ENCODE data around the gene EIF4B. TPM values are rescaled to one million over a fixed set of nuclear protein-coding genes. Genes with fewer than 3 reads are reported as not detected.

EIF4B gene
- total and polyA plus RNA-seq, 2 of the 13 experiments (the other 11 are each of a cell fraction or from before 2014, with no cell fraction given) = 416 to 548 TPM

DNA sequence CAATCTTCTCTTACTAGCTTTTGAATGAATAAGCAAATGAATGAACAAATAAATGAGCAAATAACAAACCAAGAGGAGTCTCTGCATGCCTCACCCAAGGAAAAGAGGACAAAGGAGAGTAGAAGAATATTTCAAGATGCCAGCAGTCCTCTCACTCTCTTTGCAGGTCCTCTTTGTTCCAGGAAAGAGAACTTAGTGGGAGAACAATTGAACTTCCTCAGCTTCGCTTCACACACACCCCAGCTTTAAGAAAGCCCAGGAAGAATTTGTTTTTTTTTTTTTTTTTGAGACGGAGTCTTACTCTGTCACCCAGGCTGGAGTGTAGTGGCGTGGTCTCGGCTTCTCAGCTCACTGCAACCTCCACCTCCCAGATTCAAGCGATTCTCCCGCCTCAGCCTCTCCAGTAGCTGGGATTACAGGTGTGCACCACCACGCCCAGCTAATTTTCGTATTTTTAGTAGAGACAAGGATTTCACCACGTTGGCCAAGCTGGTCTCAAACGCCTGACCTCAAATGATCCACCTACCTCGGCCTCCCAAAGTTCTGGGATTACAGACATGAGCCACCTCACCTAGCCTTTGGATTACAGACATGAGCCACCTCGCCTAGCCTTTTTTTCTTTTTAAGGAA lies 37.0 kb upstream of the EIF4B start (continued):
- TF ChIP-seq POLR2AphosphoS5 (IDR thresholded peaks at IDR 0.05; ENCODE audit: low read depth, low read length) = no peak
- no peak for TF ChIP-seq HOXA9 (CRISPR knock-in tag; IDR thresholded peaks at IDR 0.05; ENCODE audit: borderline replicate concordance)
- no peak for TF ChIP-seq ZNF510 (CRISPR knock-in tag; IDR thresholded peaks at IDR 0.05; ENCODE audit: low read depth)
- TF ChIP-seq ZNF879 (CRISPR knock-in tag; IDR thresholded peaks at IDR 0.05) = no peak
- no peak for TF ChIP-seq ZNF598 (CRISPR knock-in tag; IDR thresholded peaks at IDR 0.05; ENCODE audit: borderline replicate concordance)
- no peak for TF ChIP-seq ZNF335 (CRISPR knock-in tag; IDR thresholded peaks at IDR 0.05)
- TF ChIP-seq ZNF790 (CRISPR knock-in tag; IDR thresholded peaks at IDR 0.05; ENCODE audit: borderline replicate concordance) = no peak
- no peak for TF ChIP-seq ZNF780A (CRISPR knock-in tag; IDR thresholded peaks at IDR 0.05)
- TF ChIP-seq HNRNPUL1 (IDR thresholded peaks at IDR 0.05; ENCODE audit: low read depth, low read length) = no peak
- no peak for TF ChIP-seq ZNF367 (CRISPR knock-in tag; IDR thresholded peaks at IDR 0.05; ENCODE audit: borderline replicate concordance)

GRCh38 chr12:52969828-52970569 lies 36.3 kb upstream of the EIF4B start:
- peak overlapping the region; percentile 66 for H3K4me2 ChIP-seq (ENCODE audit: low read depth, low read length)
- no TSS peak for BruUV-seq (replicated peaks)
- CTCF ChIA-PET (ENCODE audit: low intra/inter-chr PET ratio, low total read pairs) = no interaction called here
- TF ChIP-seq, protein P1, sequence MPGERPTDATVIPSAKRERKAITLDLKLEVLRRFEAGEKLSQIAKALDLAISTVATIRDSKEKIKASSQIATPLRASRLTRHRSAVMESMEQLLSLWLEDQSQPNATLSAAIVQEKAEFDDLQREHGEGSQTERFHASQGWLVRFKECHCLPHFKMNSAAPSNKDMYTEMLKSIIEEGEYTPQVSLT (CRISPR knock-in tag; IDR thresholded peaks at IDR 0.05; ENCODE audit: borderline replicate concordance, low read depth) = no peak
- TF ChIP-seq ZNF792 (CRISPR knock-in tag; IDR thresholded peaks at IDR 0.05) (no peak), CREM (IDR thresholded peaks at IDR 0.05) (peak; percentile 22; the same call in 1 of the 2 replicates), CREM (CRISPR knock-in tag; IDR thresholded peaks at IDR 0.05) (no peak), SP4 (CRISPR knock-in tag; IDR thresholded peaks at IDR 0.05) (no peak), HOXA9 (CRISPR knock-in tag; IDR thresholded peaks at IDR 0.05; ENCODE audit: borderline replicate concordance) (peak; percentile 76; the same call in 1 of the 2 replicates), HES4 (CRISPR knock-in tag; IDR thresholded peaks at IDR 0.05; ENCODE audit: borderline replicate concordance) (no peak), ZNF782 (CRISPR knock-in tag; IDR thresholded peaks at IDR 0.05; ENCODE audit: borderline replicate concordance) (no peak), MXI1 (IDR thresholded peaks at IDR 0.05; ENCODE audit: borderline replicate concordance, low read depth, low read length) (no peak), ZFP36L1 (CRISPR knock-in tag; IDR thresholded peaks at IDR 0.05) (no peak), DMAP1 (CRISPR knock-in tag; IDR thresholded peaks at IDR 0.05) (no peak), ZSCAN25 (CRISPR knock-in tag; IDR thresholded peaks at IDR 0.05) (no peak)
- TF ChIP-seq, protein P2, sequence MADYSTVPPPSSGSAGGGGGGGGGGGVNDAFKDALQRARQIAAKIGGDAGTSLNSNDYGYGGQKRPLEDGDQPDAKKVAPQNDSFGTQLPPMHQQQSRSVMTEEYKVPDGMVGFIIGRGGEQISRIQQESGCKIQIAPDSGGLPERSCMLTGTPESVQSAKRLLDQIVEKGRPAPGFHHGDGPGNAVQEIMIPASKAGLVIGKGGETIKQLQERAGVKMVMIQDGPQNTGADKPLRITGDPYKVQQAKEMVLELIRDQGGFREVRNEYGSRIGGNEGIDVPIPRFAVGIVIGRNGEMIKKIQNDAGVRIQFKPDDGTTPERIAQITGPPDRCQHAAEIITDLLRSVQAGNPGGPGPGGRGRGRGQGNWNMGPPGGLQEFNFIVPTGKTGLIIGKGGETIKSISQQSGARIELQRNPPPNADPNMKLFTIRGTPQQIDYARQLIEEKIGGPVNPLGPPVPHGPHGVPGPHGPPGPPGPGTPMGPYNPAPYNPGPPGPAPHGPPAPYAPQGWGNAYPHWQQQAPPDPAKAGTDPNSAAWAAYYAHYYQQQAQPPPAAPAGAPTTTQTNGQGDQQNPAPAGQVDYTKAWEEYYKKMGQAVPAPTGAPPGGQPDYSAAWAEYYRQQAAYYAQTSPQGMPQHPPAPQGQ (CRISPR knock-in tag; IDR thresholded peaks at IDR 0.05; ENCODE audit: borderline replicate concordance) = no peak

More at GRCh38 chr12:52969828-52970569, 36.3 kb upstream of the EIF4B start:
- no peak overlapping the region for H3K9ac ChIP-seq (ENCODE audit: insufficient read depth, low read depth, low read length)
- peak; percentile 77 for FAIRE-seq
- peaks cover 62% of the 10 kb centered on the region for H3K4me1 ChIP-seq (ENCODE audit: insufficient read depth, low read length)
- H3K79me2 ChIP-seq (ENCODE audit: insufficient read depth, low read length) = no peaks in the 10 kb centered on the region
- no peak overlapping the region for H3K27ac ChIP-seq (ENCODE audit: extremely low read length, insufficient read depth, low read length)
- intact Hi-C loops (cut with micrococcal nuclease; ENCODE audit: unreplicated experiment) = loop anchor here (2.0 kb wide), 1 partner anchor 17 kb away; no protein-coding TSS in a partner anchor
- WGBS (ENCODE audit: low lambda C conversion rate) = under 1% methylated on average over 7 of the region's 7 CpGs
- H4K20me1 ChIP-seq (ENCODE audit: insufficient read depth, low read length) = no peaks in the 10 kb centered on the region
- peak overlapping the region in 1 of 3 experiments; percentile 44; a peak in 2 of 6 replicates for H3K4me3 ChIP-seq (replicated peaks in 1 of 3; ENCODE audit: insufficient read depth in 1 of 3, low read depth in 2 of 3, low read length in 3 of 3)
- no peaks in the 10 kb centered on the region for H3K9me3 ChIP-seq (ENCODE audit: low read length)
- POLR2A ChIA-PET = interaction anchor here (0.9 to 3.1 kb wide), 7 partner anchors 13 to 86 kb away, joined by 3 to 18 read pairs (median 7); partner anchors contain the start of genes EIF4B, KRT18 and KRT8
- no peaks in the 10 kb centered on the region for H3K27me3 ChIP-seq (ENCODE audit: control insufficient read depth in 1 of 2, insufficient read depth in 2 of 2, low read length in 2 of 2)
- peak; percentile 82 for DNase-seq (ENCODE audit: low spot score)
- H2AFZ ChIP-seq (ENCODE audit: low read length) = no peak overlapping the region
- no peaks in the 10 kb centered on the region for H3K36me3 ChIP-seq (replicated peaks in 1 of 2; ENCODE audit: control insufficient read depth in 1 of 2, insufficient read depth in 2 of 2, low read length in 2 of 2)
- in situ Hi-C loops (cut with HindIII; ENCODE audit: extremely low pct_ligation_motif_present, low pct_unique_long_range_greater_than_20kb) = no loop called here
- ATAC-seq = peak; percentile 57
